ENCODE results near the gene ALPL.

- no peak for TF ChIP-seq CTCF (IDR thresholded peaks at IDR 0.05)
- no peak for TF ChIP-seq POLR2AphosphoS5 (IDR thresholded peaks at IDR 0.05)
Observed at GRCh38 chr1:21577933-21578332, 68.7 kb downstream of the ALPL start.

Data from breast epithelium (tissue), 3 donors.